Activated gamma-delta T cell treated with anti-CD3 and anti-CD28 coated beads, Interleukin-2, amount 50 U/mL, for 16 hours (primary cell): ENCODE data around the gene ATF4.

Experiments used
- DNase-seq: peaks from one replicate; pipeline ENCODE4 v3.0.0-alpha.2; 2020; ENCODE audit warnings: low read depth

ATF4 gene

GRCh38 chr22:39558950-39559349 lies 38.6 kb downstream of the ATF4 start:
- DNase-seq = no peak

- no peak for DNase-seq
Observed at GRCh38 chr22:39559456-39560105, 39.2 kb downstream of the ATF4 start.

GRCh38 chr22:39560127-39560526 lies 39.8 kb downstream of the ATF4 start:
- no peak for DNase-seq

GRCh38 chr22:39562839-39563489 lies 42.6 kb downstream of the ATF4 start:
- no peak for DNase-seq

GRCh38 chr22:39563571-39564428 lies 43.4 kb downstream of the ATF4 start:
- DNase-seq = no peak

GRCh38 chr22:39565414-39565944 lies 45.1 kb downstream of the ATF4 start:
- no peak for DNase-seq

- peak; percentile 3 for DNase-seq
Observed at GRCh38 chr22:39567135-39567946, 47.0 kb downstream of the ATF4 start.

- DNase-seq = no peak
Observed at GRCh38 chr22:39568278-39568981, 48.1 kb downstream of the ATF4 start.

GRCh38 chr22:39569066-39569465 lies 48.7 kb downstream of the ATF4 start:
- DNase-seq = no peak

GRCh38 chr22:39570226-39570625 lies 49.9 kb downstream of the ATF4 start:
- no peak for DNase-seq

- no peak for DNase-seq
Observed at GRCh38 chr22:39570665-39571064, 50.3 kb downstream of the ATF4 start, which contains the start of gene CACNA1I. Gene CACNA1I, plus strand, starts transcription at chr22:39570753. Its CDS starts 0 bp downstream, at chr22:39570753.

GRCh38 chr22:39571538-39571937 lies 51.2 kb downstream of the ATF4 start:
- no peak for DNase-seq
